RKO (cell line): Measurements from ENCODE around the gene RASL10A.
A peak's percentile ranks its signal among the peaks of the same experiment; 100 is the strongest.

Experiments used
- DNase-seq: peaks from one replicate; pipeline ENCODE4 v3.0.0-alpha.2; 2016; ENCODE audit warnings: low spot score

Gene RASL10A

GRCh38 chr22:29317827-29318454 lies 2.4 kb upstream of the RASL10A start:
- DNase-seq: no peak

GRCh38 chr22:29316141-29316828 lies 788 bp upstream of the RASL10A start:
- DNase-seq: no peak

- DNase-seq: no peak
Observed at GRCh38 chr22:29314537-29315285, 786 bp downstream of the RASL10A start.

- DNase-seq: no peak
Observed at GRCh38 chr22:29313576-29314466, 1.7 kb downstream of the RASL10A start.

DNA sequence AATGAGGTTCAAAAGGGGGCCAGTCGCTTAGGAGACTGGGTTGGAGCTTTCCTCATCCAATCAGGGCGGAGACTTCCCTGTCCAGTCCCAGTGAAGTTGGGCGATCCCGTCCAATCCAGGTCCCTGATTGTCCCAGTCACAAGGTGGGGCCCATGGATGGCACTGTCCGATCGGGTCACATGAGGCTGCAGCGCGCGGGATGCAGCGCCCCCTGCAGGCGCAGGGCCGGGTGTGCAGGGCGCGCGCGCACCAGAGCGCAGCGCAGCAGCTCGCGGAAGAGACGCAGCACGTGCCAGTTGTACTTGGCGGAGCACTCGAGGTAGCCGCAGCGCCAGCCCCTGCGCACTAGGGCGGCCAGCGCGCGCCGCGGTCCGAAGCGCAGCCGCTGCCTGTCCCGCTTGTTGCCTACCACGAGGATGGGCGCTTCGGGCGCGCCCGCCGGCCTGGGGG lies 2.3 kb downstream of the RASL10A start:
- no peak for DNase-seq

DNA sequence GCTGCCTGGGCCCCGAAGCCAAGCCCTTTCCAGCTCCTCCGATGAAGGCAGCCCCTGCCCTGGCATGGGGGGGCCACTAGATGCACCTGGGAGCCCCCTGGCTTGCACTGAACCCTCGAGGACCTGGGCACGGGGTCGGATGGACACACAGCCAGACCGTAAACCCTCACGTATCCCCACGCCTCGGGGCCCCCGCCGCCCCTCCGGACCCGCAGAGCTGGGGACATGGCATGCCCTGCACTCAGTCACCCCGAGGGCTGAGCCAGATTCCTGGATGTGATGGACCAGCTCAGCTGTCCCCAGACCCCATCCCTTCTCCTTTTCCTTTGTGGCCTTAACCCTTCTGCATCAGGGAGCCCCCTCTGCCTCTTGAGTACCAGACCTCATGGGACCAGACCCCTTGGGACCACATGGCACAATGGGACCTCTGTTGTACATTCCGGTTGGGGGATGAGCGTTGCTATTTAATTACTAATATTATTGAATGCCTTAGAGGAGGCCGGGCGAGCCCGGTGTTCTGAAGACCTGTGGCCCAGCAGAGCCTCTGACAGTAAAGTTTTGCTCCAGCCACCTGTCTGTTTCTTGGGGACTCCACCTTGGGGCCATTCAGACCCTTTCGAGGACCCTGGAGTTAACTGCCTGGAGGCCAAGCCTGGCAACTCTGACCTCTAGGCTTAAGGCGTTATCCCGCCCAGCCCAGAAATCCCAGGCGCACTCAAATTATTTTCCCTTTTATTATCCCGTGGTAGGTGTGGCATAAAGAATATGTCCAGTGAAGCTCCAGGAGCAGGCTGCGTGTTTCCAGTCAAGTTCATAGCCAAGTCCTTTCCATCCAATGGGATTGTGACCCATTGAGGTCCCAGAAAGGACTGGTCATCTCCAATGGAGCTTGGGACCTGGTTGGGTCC lies 3.0 kb downstream of the RASL10A start:
- DNase-seq: no peak

DNA sequence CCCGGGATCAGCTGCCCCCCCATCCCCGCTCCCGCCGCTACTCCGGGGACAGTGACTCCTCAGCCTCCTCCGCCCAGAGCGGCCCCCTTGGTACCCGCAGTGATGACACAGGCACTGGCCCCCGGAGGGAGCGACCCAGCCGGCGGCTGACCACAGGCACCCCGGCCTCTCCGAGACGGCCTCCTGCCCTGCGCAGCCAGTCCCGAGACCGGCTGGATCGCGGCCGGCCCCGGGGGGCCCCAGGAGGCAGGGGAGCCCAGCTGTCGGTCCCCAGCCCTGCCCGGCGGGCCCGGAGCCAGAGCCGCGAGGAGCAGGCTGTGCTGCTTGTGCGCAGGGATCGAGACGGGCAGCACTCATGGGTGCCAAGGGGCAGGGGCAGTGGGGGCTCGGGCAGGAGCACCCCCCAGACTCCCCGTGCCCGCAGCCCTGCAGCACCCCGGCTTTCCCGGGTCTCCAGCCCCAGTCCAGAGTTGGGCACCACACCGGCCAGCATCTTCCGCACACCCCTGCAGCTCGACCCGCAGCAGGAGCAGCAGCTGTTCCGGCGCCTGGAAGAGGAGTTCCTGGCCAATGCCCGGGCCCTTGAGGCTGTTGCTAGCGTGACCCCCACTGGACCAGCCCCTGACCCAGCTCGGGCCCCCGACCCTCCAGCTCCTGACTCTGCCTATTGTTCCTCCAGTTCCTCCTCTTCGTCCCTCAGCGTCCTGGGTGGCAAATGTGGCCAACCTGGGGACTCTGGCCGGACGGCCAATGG lies 3.9 kb downstream of the RASL10A start:
- DNase-seq: no peak

DNA sequence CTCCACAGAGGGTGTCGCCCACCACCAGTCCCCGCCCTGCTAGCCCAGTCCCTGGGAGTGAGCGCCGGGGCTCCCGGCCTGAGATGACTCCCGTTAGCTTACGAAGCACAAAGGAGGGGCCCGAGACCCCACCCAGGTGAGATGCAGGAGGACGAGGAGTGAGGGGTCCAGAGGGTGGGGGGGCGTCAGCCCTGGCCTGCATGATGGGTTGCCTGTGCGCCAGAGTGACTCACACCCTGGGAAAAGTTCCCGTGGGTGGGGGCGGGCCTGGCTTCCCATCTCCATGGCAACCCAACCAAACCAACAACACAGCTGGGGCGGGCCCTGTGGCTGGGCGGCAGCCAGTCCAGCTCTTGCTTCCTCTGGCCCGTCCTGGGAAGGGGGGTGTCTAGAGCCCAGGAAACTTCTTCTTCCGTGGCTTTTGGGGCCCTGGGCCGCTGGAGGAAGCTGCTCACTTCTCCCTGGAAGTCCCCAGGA lies 4.6 kb downstream of the RASL10A start:
- peak; percentile 95 for DNase-seq

- DNase-seq: no peak
Observed at GRCh38 chr22:29310065-29310862, 5.2 kb downstream of the RASL10A start.

DNA sequence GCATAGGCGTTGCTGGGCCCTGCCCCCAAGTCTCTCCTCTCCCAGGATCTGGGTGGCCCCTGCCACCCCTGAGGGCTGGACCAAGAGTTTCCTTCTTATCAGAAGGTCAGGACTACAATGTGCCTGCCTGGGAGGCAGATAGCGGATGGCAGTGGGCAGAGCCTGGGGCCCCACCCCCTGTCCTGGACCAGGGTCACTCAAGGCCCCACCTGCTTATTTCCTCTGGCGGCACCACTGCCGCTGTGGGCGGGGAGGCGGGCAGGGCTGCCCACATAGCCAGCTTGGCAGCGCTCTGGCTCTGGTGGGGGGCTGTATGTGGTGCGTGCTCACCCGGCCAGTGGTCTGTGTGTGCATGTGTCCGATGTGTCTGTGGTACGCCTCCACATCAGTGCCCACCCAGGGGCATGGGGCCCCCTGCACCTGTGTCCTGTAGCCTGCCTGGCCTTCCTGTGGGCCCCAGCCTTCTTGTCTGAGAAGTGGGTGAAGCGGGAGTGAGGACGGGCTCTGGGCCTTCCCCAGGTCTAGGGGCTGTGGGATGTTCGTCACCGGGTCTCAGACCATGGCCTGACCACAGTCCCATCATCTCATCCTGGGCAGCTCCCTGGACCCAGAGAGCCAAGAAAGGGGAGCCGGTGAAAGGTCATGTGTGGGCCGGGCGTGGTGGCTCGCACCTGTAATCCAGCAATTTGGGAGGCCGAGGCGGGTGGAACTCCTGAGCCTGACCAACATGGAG lies 6.0 kb downstream of the RASL10A start:
- DNase-seq: no peak

GRCh38 chr22:29308791-29309262 lies 6.7 kb downstream of the RASL10A start:
- DNase-seq: no peak

GRCh38 chr22:29308148-29308790 lies 7.2 kb downstream of the RASL10A start:
- DNase-seq: no peak

- DNase-seq: no peak
Observed at GRCh38 chr22:29307596-29308147, 7.8 kb downstream of the RASL10A start.

DNA sequence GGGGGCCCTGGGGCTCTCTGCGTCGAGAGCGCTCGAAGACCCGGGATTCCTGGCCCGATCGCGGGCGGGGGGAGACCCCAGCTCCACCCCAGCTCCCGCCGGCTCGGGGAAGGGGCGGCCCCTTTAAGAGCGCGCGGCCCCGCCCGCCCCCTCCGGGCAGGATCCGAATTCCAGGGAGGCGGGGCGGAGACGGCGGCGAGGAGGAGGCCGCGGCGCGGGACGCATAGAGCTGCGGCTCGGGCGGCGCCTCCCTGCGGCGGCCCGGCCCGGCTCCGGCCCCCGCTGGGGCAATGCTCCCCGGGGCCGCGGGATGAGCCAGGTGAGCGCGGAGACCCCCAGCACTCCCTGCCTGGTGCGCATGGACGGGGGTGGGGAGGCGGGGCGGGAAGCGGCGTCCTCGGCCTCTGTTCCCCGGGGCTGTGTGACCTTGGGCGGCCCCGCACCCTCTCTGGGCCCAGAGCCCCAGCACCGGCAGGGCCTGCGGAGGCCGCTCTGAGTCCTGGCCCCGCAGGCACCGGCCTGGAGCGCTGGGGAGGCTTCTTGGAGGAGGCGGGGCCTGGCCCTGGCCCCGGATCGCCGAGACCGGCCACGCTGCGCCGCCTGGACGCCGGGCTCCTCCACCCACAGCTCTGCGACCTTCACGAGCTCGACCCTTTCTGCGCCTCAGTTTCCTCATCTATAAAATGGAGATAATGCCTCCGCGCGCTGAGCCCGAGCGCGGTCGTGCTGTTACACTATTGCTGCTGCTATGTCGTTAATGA lies 8.5 kb downstream of the RASL10A start:
- peak; percentile 75 for DNase-seq

DNA sequence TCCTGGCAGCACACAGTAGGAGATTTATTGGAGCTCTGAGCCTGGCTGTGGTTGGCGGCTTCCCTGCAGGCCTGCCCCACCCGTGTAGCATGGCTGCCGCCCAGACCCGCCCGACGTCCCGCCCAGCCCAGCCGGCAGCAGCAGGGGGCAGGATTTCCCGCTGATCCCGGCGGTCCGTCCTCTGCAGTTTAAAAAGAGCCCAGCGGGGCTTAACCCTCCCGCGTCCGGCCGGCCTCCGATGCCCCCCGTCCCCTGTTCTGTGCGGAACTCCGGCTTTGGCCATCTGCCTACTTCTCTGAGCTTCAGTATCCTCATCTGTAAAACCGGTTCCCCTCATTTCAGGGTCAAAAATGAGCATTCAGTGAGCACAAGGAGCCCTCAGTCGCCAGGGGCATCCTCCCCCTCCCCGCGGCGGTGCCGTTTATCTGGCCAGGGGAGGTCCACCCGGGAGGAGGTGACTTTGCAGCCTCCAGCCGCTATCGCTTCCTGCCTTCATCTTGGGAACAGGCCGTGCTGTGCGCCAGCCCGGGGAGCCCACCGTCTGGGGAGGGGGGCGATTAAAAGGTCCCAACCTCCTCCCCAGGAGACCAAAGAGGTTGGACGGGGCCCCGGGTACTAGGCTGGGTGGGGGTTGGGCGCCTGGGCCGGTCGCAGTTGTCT lies 9.2 kb downstream of the RASL10A start, which contains the start of gene GAS2L1:
Gene GAS2L1, plus strand, starts transcription at position 476 of the 660 bp plus-strand sequence. CDS start 1,456 bp downstream, outside the sequence.
- DNase-seq: peak; percentile 84

GRCh38 chr22:29305836-29306174 lies 9.7 kb downstream of the RASL10A start:
- DNase-seq: no peak
